NCI-H446 (cell line): ENCODE data around the gene RPS6KA2.

Experiments used
- DNase-seq, 2 experiments: peaks; one replicate each; lab custom pipeline; 2025; lab: John Stamatoyannopoulos, UW

RPS6KA2 gene

GRCh38 chr6:166503167-166503744, 123.8 kb downstream of the RPS6KA2 start:
- no peak for DNase-seq

GRCh38 chr6:166502453-166502852, 124.6 kb downstream of the RPS6KA2 start:
- DNase-seq, result no peak

- no peak for DNase-seq
These were observed 125.8 kb downstream of the RPS6KA2 start for GRCh38 chr6:166501246-166501645.

- no peak for DNase-seq
These were observed 126.8 kb downstream of the RPS6KA2 start for GRCh38 chr6:166500246-166500645.

- no peak for DNase-seq
These were observed 127.5 kb downstream of the RPS6KA2 start for GRCh38 chr6:166499350-166500163.

GRCh38 chr6:166498661-166499349, 128.2 kb downstream of the RPS6KA2 start:
- DNase-seq, result no peak

- DNase-seq, result no peak
These were observed 128.8 kb downstream of the RPS6KA2 start for GRCh38 chr6:166498228-166498627.

- DNase-seq, result no peak
These were observed 129.8 kb downstream of the RPS6KA2 start for GRCh38 chr6:166497087-166497899.

- DNase-seq, result no peak
These were observed 130.6 kb downstream of the RPS6KA2 start for GRCh38 chr6:166496460-166496859.

GRCh38 chr6:166495487-166496314, 131.3 kb downstream of the RPS6KA2 start:
- DNase-seq, result no peak

GRCh38 chr6:166494757-166495486, 132.1 kb downstream of the RPS6KA2 start:
- DNase-seq, result no peak

- no peak for DNase-seq
These were observed 133.0 kb downstream of the RPS6KA2 start for GRCh38 chr6:166494101-166494441.

- DNase-seq, result no peak
These were observed 133.5 kb downstream of the RPS6KA2 start for GRCh38 chr6:166493427-166494100.

GRCh38 chr6:166492092-166492741, 134.8 kb downstream of the RPS6KA2 start:
- DNase-seq, result no peak

- no peak for DNase-seq
These were observed 136.2 kb downstream of the RPS6KA2 start for GRCh38 chr6:166490671-166491500.

GRCh38 chr6:166489301-166490155, 137.5 kb downstream of the RPS6KA2 start:
- DNase-seq, result no peak

- no peak for DNase-seq
These were observed 138.3 kb downstream of the RPS6KA2 start for GRCh38 chr6:166488701-166489100.
